ENCODE measurements around the gene CDH2.
A peak's percentile ranks its signal among the peaks of the same experiment; 100 is the strongest.

CDH2 gene

GRCh38 chr18:27995770-27996502, 181.0 kb downstream of the CDH2 start:
- no peak for DNase-seq (ENCODE audit: low read depth)

DNA sequence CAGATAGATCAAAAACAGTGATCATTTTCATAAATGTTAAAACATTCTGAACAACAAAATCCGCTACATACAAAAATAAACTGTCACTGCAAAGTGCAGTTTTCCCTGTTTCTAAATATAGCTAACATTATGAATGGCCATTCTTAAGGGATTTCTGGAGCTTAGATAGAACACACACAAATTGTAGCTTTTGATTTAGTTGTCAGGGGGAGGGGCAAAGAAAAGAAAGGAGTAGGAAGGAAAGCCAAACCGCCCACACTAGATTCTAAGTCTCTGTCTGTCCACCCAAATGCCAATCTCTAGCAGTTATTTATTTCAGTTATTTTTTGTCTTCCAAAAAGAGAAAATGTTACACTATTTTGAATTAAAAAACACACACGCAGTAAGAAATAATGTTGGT, 182.4 kb downstream of the CDH2 start:
- no peak for DNase-seq (ENCODE audit: low read depth)

DNA sequence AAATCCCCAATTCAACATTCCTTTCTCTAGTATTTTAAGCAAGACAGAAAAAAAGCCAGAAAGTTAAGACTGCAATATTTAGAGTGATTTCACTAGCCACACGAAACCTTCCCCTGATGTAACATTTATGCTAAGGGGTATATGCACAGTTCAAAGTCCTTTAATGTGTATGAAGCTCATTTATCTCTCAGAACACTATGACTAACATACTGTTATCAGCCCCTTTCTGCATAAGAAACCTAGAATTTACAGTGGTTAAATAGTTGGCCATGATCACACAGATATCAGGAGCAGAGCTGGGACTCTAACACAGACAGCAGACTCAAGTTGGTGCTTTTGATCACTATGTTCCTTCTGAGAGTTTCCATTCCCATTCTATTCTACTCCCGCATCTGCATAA, 185.5 kb downstream of the CDH2 start:
- no peak for DNase-seq (ENCODE audit: low read depth)

GRCh38 chr18:27985832-27986231, 191.1 kb downstream of the CDH2 start:
- DNase-seq (ENCODE audit: low read depth), result no peak

- DNase-seq (ENCODE audit: low read depth), result no peak
Observed at GRCh38 chr18:27983780-27984179, 193.2 kb downstream of the CDH2 start.

DNA sequence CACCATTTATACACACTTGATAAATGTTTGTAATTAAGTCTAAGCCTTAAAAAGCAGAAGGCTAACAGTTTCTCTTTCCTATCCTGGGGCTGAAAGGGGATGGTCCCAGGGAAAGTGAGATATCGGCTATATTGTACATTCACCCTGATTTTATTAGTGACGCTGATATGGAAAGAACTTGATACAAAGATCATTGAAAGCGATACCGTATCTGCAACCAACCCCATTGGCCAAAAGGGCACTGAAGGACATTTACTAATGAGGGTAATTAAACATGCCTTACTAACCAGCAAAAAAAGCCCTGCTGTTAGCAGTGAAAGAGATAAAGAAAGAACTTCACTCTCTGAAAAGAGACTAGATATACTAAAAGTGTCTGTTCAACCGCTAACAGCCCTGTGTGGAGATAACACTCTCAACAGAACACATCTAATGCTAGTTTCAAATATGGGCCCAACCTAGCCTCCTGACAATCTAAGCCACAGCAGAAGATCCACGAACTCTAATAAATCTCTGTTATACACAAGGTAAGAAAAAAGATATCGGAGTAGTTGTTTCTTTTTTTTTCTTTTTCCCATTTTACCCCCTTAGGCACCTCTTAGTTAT, 200.0 kb downstream of the CDH2 start:
- DNase-seq (ENCODE audit: low read depth), result no peak

- no peak for DNase-seq (ENCODE audit: low read depth)
Observed at GRCh38 chr18:27970321-27970720, 206.6 kb downstream of the CDH2 start.

DNA sequence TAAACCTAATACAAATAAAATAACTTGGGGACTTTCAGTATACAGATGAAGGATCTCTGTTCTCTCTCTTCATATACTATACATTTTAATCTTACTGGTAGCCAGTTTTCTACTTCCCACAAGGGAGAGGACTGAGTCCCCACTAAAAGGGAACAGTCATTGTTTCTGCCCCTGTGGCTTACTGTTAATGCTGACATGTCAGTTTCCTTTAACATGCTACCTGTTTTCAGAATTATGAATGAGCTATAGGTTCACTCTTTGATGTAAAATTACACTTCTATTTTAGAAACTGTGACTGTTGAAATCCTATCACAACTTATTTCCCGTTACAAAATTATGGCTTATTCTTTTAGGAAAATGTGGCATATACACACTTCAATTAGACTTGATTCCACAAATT, 207.7 kb downstream of the CDH2 start:
- DNase-seq (ENCODE audit: low read depth), result no peak

- DNase-seq (ENCODE audit: low read depth), result no peak
Observed at GRCh38 chr18:27967913-27968824, 208.8 kb downstream of the CDH2 start.

GRCh38 chr18:27966881-27967280, 210.0 kb downstream of the CDH2 start:
- no peak for DNase-seq (ENCODE audit: low read depth)

DNA sequence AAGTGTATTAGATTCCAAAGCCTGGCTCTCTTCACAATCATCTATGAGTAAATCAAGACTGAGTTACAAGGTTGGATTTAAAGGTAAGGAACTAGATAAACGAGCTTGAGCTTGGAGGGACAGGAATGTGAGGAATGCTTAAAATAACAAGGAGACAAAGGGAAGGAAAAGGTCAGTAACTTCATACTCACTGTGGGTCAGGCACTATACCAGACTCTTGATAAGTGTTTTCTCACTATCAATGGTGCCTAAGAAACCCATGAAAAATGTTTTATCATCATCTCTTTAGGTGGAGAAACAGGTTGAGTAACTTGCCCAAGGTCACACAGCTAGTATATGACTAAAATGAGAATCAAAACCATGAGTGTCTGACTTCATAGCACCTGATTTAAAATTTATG, 212.1 kb downstream of the CDH2 start:
- DNase-seq (ENCODE audit: low read depth), result no peak

- no peak for DNase-seq (ENCODE audit: low read depth)
Observed at GRCh38 chr18:27959101-27959500, 217.8 kb downstream of the CDH2 start.

GRCh38 chr18:27956001-27956640, 220.8 kb downstream of the CDH2 start:
- no peak for DNase-seq (ENCODE audit: low read depth)

GRCh38 chr18:27954226-27954625, 222.7 kb downstream of the CDH2 start:
- peak; percentile 12 for DNase-seq (ENCODE audit: low read depth)

DNA sequence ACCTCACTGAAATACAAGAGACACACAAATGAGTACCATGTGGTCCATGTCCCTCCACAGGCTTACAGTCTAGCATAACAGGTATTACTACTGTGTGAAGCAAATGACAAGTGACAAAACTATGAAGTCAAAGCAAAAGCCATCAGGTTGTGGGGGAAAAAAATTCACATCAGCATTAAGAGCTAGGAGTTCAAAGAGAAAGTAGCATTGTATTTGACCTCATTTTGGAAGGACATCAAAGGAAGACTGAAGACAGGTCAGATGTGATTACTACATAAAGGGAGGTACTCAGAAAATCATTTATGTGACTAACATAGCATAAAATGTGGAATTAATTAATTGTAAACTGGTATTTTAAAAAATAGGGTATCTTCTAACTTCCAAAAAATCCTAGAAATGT, 224.2 kb downstream of the CDH2 start:
- DNase-seq (ENCODE audit: low read depth), result no peak

DNA sequence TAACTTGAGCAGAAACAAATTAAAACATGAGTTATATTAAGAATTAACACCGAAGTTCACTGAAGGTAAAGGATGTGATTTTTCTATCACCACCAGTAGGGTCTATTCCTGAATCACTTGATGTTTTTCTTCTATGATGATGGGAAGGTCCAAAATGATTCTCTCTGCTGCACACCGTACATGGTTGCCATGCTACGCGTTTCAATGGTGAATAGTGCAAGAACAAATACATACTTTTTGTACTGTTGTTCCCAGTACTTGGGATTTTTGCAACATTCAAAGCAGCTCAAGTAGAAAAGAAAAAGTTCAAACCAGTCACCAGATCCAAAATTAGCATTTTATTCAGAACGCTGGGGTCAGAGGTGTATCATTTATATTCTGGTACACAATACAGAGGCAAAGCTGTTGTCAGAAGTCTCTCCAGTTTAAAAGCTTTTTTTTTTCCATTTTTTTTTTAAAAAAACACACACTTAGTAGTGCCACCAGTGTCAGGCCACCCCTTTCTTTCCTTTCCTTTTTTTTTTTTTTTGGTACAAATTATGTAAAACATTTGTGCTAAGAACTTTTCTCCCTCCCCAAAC, 226.2 kb downstream of the CDH2 start:
- DNase-seq (ENCODE audit: low read depth), result no peak

DNA sequence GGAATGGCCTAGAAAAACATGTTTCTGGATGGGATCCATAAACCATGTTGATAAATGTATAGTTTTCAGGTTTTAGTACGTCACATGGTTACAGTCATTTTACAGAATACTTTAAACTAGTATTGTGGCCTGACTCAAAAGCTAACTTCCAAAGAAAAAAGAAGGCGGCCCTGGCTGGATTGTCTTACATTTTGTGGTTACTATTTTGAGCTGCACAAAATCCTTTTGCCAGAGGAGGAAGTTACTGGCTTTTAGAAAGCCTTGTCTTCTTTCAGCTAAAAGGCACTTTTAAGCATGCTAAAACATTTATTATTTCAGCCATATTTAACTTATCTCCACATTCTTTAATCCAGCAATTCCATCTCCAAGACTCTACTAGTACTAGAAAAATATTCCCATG, 227.9 kb downstream of the CDH2 start:
- DNase-seq (ENCODE audit: low read depth), result no peak

DNA sequence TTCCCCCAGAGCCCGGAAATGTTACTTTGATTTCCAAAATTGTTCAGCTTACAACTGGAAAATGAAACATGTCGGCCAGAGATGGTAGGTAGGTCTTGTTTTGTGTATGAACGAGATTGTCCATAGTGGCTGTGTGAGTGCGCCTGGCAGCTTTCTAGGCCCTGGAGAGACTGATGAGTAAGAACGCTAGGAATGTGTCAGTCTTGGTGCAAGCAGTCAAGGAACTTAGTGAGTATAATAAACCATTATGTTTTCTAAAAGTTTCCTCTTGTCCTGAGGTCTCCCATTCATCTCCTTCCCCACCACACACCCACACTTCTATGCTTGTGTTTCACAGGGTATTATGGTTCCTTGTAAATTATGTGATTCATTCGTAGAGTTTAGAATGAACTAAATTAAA, 234.2 kb downstream of the CDH2 start:
- no peak for DNase-seq (ENCODE audit: low read depth)

DNA sequence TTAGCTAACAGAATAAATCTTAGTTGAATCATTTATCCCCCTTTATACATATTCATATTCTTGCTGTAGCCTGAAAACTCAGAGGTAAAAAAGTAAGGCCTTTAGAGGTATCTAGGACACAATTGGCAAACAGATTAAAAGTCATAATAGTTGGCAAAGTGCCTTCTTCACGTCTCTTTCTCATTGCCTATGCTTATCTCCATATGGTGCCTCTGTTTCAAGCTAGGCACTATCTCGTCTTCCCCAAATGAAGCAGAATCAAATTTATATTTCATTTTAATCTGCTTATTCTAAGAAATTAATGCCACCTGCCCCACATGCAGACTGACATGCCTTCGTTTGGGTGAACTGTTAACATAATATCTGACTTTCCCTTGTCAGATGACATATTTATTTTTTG, 245.4 kb downstream of the CDH2 start:
- DNase-seq (ENCODE audit: low read depth), result no peak

GRCh38 chr18:27922780-27923179, 254.2 kb downstream of the CDH2 start:
- no peak for DNase-seq (ENCODE audit: low read depth)

GRCh38 chr18:27921904-27922751, 254.8 kb downstream of the CDH2 start:
- peak; percentile 8 for DNase-seq (ENCODE audit: low read depth)
